GM21825 (cell line): ENCODE measurements around the gene HSD11B1L.
"Not testable (repeated sequence)": the region's sequence is repeated elsewhere in the genome, so short reads cannot be mapped to it uniquely, and the experiment has no call there.

Source experiments
- ATAC-seq: cut with Tn5 transposase; IDR thresholded peaks from one replicate; pipeline ENCODE4 v1.9.1; 2021; ENCODE audit warnings: mild to moderate bottlenecking, moderate library complexity; ENCODE audit not compliant: unreplicated experiment

HSD11B1L gene

GRCh38 chr19:5719961-5720790 lies 39.3 kb downstream of the HSD11B1L start, which contains the start of the genes CATSPERD and LONP1:
TSS of gene CATSPERD (plus strand) at chr19:5720637. CDS start at chr19:5720738, 101 bp downstream.
TSS of gene LONP1 (minus strand) at chr19:5720146. CDS start at chr19:5720132, 14 bp downstream.
- peak; percentile 84 for ATAC-seq

GRCh38 chr19:5727453-5728050 lies 46.7 kb downstream of the HSD11B1L start:
- ATAC-seq, result no peak

- not testable (repeated sequence) for ATAC-seq
Measured at GRCh38 chr19:5733172-5733571, 52.3 kb downstream of the HSD11B1L start.
